Neural cell (in vitro differentiated cells): ENCODE measurements around the gene FAM111A. TPM values are rescaled to one million over a fixed set of nuclear protein-coding genes. Genes with fewer than 3 reads are reported as not detected.

Experiments
- H2AFZ ChIP-seq: fragments of 200-600, 300-800 bp; sonication (generic), shearing (Covaris generic); 2 replicates; pipeline ENCODE4 v1.6.0; 2014; ENCODE audit warnings: low read depth, mild to moderate bottlenecking, antibody characterized with exemption, low read length, moderate library complexity
- H3F3A ChIP-seq: fragments of 200-600 bp; shearing (Covaris generic); 2 replicates; pipeline ENCODE4 v1.6.1; 2016; ENCODE audit warnings: mild to moderate bottlenecking, moderate library complexity, mixed read lengths, antibody characterized with exemption, low read length; ENCODE audit not compliant: insufficient read depth, poor library complexity, severe bottlenecking
- H3K27ac ChIP-seq: fragments of 200-600, 300-800 bp; sonication (generic), shearing (Covaris generic); 2 replicates; pipeline ENCODE4 v1.5.1; 2014; ENCODE audit warnings: mild to moderate bottlenecking, low read length, moderate library complexity
- H3K27me3 ChIP-seq: fragments of 300-800, 200-600 bp; sonication (generic), shearing (Covaris generic); 2 replicates; pipeline ENCODE4 v1.6.0; 2014; ENCODE audit warnings: mild to moderate bottlenecking, low read depth, low read length, moderate library complexity; ENCODE audit not compliant: insufficient read depth
- H3K36me3 ChIP-seq: fragments of 300-800, 200-600 bp; sonication (generic), shearing (Covaris generic); 2 replicates; pipeline ENCODE4 v1.5.1; 2014; ENCODE audit warnings: mild to moderate bottlenecking, antibody characterized with exemption, low read length, moderate library complexity; ENCODE audit not compliant: insufficient read depth
- H3K4me2 ChIP-seq: fragments of 300-800, 200-600 bp; sonication (generic), shearing (Covaris generic); 2 replicates; pipeline ENCODE4 v1.6.0; 2014; ENCODE audit warnings: mild to moderate bottlenecking, low read length
- H3K4me3 ChIP-seq: fragments of 300-800, 200-600 bp; sonication (generic), shearing (Covaris generic); 2 replicates; pipeline ENCODE4 v1.5.1; 2014; ENCODE audit warnings: mild to moderate bottlenecking, low read length, moderate library complexity
- H3K79me2 ChIP-seq: fragments of 200-600 bp; shearing (Covaris generic); replicated peaks from 2 replicates; pipeline ENCODE4 v1.6.0; 2014; ENCODE audit warnings: mild to moderate bottlenecking, low read length, moderate library complexity; ENCODE audit not compliant: insufficient read depth
- H3K9ac ChIP-seq: fragments of 300-800, 200-600 bp; sonication (generic), shearing (Covaris generic); 2 replicates; pipeline ENCODE4 v1.6.1; 2016; ENCODE audit warnings: mild to moderate bottlenecking, low read length, mixed read lengths
- H3K9me2 ChIP-seq: fragments of 200-600 bp; shearing (Covaris generic); 2 replicates; pipeline ENCODE4 v1.6.1; 2016; ENCODE audit warnings: mild to moderate bottlenecking, low read length, mixed read lengths; ENCODE audit not compliant: insufficient read depth
- H3K9me3 ChIP-seq: fragments of 200-600, 300-800 bp; sonication (generic), shearing (Covaris generic); 2 replicates; pipeline ENCODE4 v1.6.1; 2016; ENCODE audit warnings: mild to moderate bottlenecking, mixed run types, low read length, moderate library complexity, mixed read lengths
- H4K20me1 ChIP-seq: fragments of 200-600 bp; shearing (Covaris generic); 2 replicates; pipeline ENCODE4 v1.6.1; 2016; ENCODE audit warnings: mild to moderate bottlenecking, mixed run types; ENCODE audit not compliant: insufficient read depth
- EP300 ChIP-seq: fragments of 450-650 bp; conservative IDR thresholded peaks from 2 replicates; pipeline ENCODE4 v1.6.1; 2014; ENCODE audit warnings: antibody characterized with exemption, mild to moderate bottlenecking, moderate library complexity; ENCODE audit not compliant: poor library complexity, severe bottlenecking
- EZH2 ChIP-seq: fragments of 200-600, 300-800 bp; shearing (Covaris generic), sonication (generic); IDR thresholded peaks from 2 replicates; pipeline ENCODE4 v1.6.1; 2014; ENCODE audit warnings: antibody characterized with exemption, low read length, borderline replicate concordance, mild to moderate bottlenecking; ENCODE audit not compliant: insufficient read depth, poor library complexity, severe bottlenecking
- MXI1 ChIP-seq: fragments of 450-650 bp; conservative IDR thresholded peaks from 2 replicates; pipeline ENCODE4 v1.6.1; 2014; ENCODE audit warnings: antibody characterized with exemption, mild to moderate bottlenecking; ENCODE audit not compliant: poor library complexity, severe bottlenecking
- POLR2AphosphoS5 ChIP-seq: IDR thresholded peaks from 2 replicates; pipeline ENCODE4 v1.6.1; 2012
- RAD21 ChIP-seq: fragments of 450-650 bp; conservative IDR thresholded peaks from 2 replicates; pipeline ENCODE4 v1.6.1; 2014; ENCODE audit warnings: antibody characterized with exemption, mild to moderate bottlenecking, moderate library complexity
- SMC3 ChIP-seq: fragments of 450-650 bp; conservative IDR thresholded peaks from 2 replicates; pipeline ENCODE4 v1.6.1; 2014; ENCODE audit warnings: antibody characterized with exemption, mild to moderate bottlenecking, moderate library complexity; ENCODE audit not compliant: poor library complexity
- TAF1 ChIP-seq: IDR thresholded peaks from 2 replicates; pipeline ENCODE4 v1.6.1; 2012; ENCODE audit warnings: low read depth
- polyA plus RNA-seq: library from polyadenylated mRNA; depleted of rRNA; stranded (reverse); fragments of >200 nt; gene quantifications from 2 replicates; pipeline ENCODE4 v1.2.3, GENCODE V29; 2014
- TF ChIP-seq, protein P1 (sequence below): IDR thresholded peaks from 2 replicates; pipeline ENCODE4 v1.6.1; 2012; ENCODE audit warnings: borderline replicate concordance
- TF ChIP-seq, protein P2 (sequence below): fragments of 450-650 bp; IDR thresholded peaks from 2 replicates; pipeline ENCODE4 v1.5.1; 2014; ENCODE audit warnings: antibody characterized with exemption, mild to moderate bottlenecking, moderate library complexity; ENCODE audit not compliant: poor library complexity, severe bottlenecking

FAM111A gene
- polyA plus RNA-seq, 1 donor from 2014 or later: 0.88 TPM

DNA sequence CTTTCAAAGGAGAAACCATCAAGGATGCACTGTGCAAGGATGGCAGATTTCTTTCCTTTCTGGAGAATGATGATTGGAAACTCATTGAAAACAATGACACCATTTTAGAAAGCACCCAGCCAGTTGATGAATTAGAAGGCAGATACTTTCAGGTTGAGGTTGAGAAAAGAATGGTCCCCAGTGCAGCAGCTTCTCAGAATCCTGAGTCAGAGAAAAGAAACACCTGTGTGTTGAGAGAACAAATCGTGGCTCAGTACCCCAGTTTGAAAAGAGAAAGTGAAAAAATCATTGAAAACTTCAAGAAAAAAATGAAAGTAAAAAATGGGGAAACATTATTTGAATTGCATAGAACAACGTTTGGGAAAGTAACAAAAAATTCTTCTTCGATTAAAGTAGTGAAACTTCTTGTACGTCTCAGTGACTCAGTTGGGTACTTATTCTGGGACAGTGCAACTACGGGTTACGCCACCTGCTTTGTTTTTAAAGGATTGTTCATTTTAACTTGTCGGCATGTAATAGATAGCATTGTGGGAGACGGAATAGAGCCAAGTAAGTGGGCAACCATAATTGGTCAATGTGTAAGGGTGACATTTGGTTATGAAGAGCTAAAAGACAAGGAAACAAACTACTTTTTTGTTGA, 9.8 kb downstream of the FAM111A start:
- Histone ChIP-seq H4K20me1 (no peaks in the 10 kb centered on the region), H3K79me2 (no peaks in the 10 kb centered on the region), H3K4me3 (no peak overlapping the region), H3K4me2 (no peak overlapping the region), H2AFZ (no peak overlapping the region), H3K9ac (no peak overlapping the region), H3K36me3 (no peaks in the 10 kb centered on the region), H3K9me2 (no peaks in the 10 kb centered on the region), H3K9me3 (no peaks in the 10 kb centered on the region), H3K27me3 (no peaks in the 10 kb centered on the region), H3K27ac (no peak overlapping the region), H3F3A (no peaks in the 10 kb centered on the region)
- TF ChIP-seq SMC3: no peak
- TF ChIP-seq, protein P1, sequence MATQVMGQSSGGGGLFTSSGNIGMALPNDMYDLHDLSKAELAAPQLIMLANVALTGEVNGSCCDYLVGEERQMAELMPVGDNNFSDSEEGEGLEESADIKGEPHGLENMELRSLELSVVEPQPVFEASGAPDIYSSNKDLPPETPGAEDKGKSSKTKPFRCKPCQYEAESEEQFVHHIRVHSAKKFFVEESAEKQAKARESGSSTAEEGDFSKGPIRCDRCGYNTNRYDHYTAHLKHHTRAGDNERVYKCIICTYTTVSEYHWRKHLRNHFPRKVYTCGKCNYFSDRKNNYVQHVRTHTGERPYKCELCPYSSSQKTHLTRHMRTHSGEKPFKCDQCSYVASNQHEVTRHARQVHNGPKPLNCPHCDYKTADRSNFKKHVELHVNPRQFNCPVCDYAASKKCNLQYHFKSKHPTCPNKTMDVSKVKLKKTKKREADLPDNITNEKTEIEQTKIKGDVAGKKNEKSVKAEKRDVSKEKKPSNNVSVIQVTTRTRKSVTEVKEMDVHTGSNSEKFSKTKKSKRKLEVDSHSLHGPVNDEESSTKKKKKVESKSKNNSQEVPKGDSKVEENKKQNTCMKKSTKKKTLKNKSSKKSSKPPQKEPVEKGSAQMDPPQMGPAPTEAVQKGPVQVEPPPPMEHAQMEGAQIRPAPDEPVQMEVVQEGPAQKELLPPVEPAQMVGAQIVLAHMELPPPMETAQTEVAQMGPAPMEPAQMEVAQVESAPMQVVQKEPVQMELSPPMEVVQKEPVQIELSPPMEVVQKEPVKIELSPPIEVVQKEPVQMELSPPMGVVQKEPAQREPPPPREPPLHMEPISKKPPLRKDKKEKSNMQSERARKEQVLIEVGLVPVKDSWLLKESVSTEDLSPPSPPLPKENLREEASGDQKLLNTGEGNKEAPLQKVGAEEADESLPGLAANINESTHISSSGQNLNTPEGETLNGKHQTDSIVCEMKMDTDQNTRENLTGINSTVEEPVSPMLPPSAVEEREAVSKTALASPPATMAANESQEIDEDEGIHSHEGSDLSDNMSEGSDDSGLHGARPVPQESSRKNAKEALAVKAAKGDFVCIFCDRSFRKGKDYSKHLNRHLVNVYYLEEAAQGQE: no peak
- TF ChIP-seq, protein P2, sequence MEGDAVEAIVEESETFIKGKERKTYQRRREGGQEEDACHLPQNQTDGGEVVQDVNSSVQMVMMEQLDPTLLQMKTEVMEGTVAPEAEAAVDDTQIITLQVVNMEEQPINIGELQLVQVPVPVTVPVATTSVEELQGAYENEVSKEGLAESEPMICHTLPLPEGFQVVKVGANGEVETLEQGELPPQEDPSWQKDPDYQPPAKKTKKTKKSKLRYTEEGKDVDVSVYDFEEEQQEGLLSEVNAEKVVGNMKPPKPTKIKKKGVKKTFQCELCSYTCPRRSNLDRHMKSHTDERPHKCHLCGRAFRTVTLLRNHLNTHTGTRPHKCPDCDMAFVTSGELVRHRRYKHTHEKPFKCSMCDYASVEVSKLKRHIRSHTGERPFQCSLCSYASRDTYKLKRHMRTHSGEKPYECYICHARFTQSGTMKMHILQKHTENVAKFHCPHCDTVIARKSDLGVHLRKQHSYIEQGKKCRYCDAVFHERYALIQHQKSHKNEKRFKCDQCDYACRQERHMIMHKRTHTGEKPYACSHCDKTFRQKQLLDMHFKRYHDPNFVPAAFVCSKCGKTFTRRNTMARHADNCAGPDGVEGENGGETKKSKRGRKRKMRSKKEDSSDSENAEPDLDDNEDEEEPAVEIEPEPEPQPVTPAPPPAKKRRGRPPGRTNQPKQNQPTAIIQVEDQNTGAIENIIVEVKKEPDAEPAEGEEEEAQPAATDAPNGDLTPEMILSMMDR: no peak
- no peak for TF ChIP-seq POLR2AphosphoS5
- TF ChIP-seq MXI1: no peak
- TF ChIP-seq EZH2: no peak
- TF ChIP-seq RAD21: no peak
- no peak for TF ChIP-seq TAF1
- no peak for TF ChIP-seq EP300

DNA sequence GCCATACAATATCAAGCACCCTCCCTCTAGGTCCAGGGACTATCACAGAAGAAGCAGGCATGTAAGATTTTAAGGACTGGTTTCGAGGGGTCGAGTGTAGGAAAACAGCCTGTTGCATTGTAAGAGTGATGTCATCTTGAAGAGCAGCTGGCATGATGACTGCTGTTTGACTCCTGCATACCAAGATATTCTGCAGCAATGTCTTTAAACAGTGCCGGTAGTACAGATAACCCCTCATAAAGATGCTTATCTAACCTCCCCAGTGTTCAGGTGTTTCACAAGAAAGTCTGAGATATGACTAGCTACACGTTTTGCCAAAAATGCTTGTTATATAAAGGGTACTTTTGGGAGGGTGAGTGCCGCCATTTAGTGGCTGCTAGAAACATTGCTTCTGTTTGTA, 12.0 kb downstream of the FAM111A start:
- H3K4me3 ChIP-seq: no peak overlapping the region
- TF ChIP-seq, protein P1: no peak
- TF ChIP-seq RAD21 (no peak), EZH2 (no peak), POLR2AphosphoS5 (no peak), EP300 (no peak)
- TF ChIP-seq, protein P2: no peak
- no peaks in the 10 kb centered on the region for H3K9me2 ChIP-seq
- no peaks in the 10 kb centered on the region for H3K36me3 ChIP-seq
- H3F3A ChIP-seq: no peaks in the 10 kb centered on the region
- no peak overlapping the region for H2AFZ ChIP-seq
- no peaks in the 10 kb centered on the region for H3K9me3 ChIP-seq
- no peaks in the 10 kb centered on the region for H4K20me1 ChIP-seq
- H3K9ac ChIP-seq: no peak overlapping the region
- no peaks in the 10 kb centered on the region for H3K27me3 ChIP-seq
- no peaks in the 10 kb centered on the region for H3K79me2 ChIP-seq
- H3K27ac ChIP-seq: no peak overlapping the region
- H3K4me2 ChIP-seq: no peak overlapping the region
